HCT116 (cell line): Measurements from ENCODE around the gene KLHDC7A. TPM values are rescaled to one million over a fixed set of nuclear protein-coding genes. Genes with fewer than 3 reads are reported as not detected.

Experiments used
- ATAC-seq: fragments of 200-7000 bp; cut with Tn5 transposase; 2 replicates; pipeline ENCODE4 v1.9.1; 2020; ENCODE audit warnings: mild to moderate bottlenecking, moderate library complexity
- BruUV-seq: library from RNA; stranded (reverse); fragments of 400-500 nt; replicated peaks from 2 replicates; lab custom pipeline; 2021; lab: Mats Ljungman, UMichigan
- CTCF ChIA-PET: fragments of 300-600 bp; sonication (Branson Sonifier 250); formaldehyde crosslinking; loops from one replicate; lab custom pipeline; 2021; ENCODE audit warnings: antibody characterized with exemption; lab: Charles Lee
- POLR2A ChIA-PET: fragments of 300-600, 350-600 bp; sonication (Branson Sonifier 250); formaldehyde crosslinking; loops from one replicate; lab custom pipeline; 2021; ENCODE audit warnings: antibody characterized with exemption; lab: Charles Lee
- RAD21 ChIA-PET, 2 experiments: fragments of 300-600 bp; sonication (Branson Sonifier 250); formaldehyde crosslinking; loops; one replicate each; lab custom pipeline; 2023; ENCODE audit warnings: low total read pairs in 2 of 2; ENCODE audit not compliant: uncharacterized antibody in 2 of 2, unreplicated experiment in 2 of 2, low non-redundant PET in 1 of 2; lab: Charles Lee
- DNase-seq: peaks from one replicate; pipeline ENCODE4 v3.0.0-alpha.2; 2010; ENCODE audit warnings: low read depth, low spot score
- H2AFZ ChIP-seq: fragments of 200-600 bp; shearing (Covaris generic), sonication (generic); 2 replicates; pipeline ENCODE4 v1.6.1; 2017; ENCODE audit warnings: low read depth, mixed run types, mixed read lengths, antibody characterized with exemption, low read length; ENCODE audit not compliant: poor library complexity, severe bottlenecking
- H3K27ac ChIP-seq: 2 replicates; pipeline ENCODE4 v1.5.1; 2012; ENCODE audit warnings: low read depth, low read length
- H3K27me3 ChIP-seq: fragments of 200-600 bp; sonication (generic); 2 replicates; pipeline ENCODE4 v1.6.1; 2016; ENCODE audit warnings: mixed run types, low read length, mixed read lengths; ENCODE audit not compliant: insufficient read depth
- H3K36me3 ChIP-seq, 2 experiments: fragments of 200-500 bp in 1 of 2; fragments of 200-600 bp in 1 of 2; sonication (Bioruptor generic) in 1 of 2; sonication (generic) in 1 of 2; 2 replicates each; pipeline versions ENCODE4 v1.5.1 to v1.6.1; 2014 to 2016; ENCODE audit warnings: low read length in 2 of 2, inconsistent platforms in 1 of 2, mixed read lengths in 1 of 2, mixed run types in 1 of 2; ENCODE audit not compliant: insufficient read depth in 2 of 2, control insufficient read depth in 1 of 2
- H3K4me1 ChIP-seq, 2 experiments: fragments of 200-600 bp in 1 of 2; sonication (generic) in 1 of 2; 2 replicates each; pipeline versions ENCODE4 v1.5.1 to v1.6.1; 2012 to 2017; ENCODE audit warnings: low read length in 2 of 2, inconsistent platforms in 1 of 2, mild to moderate bottlenecking in 1 of 2, mixed read lengths in 1 of 2, mixed run types in 1 of 2, moderate library complexity in 1 of 2; ENCODE audit not compliant: insufficient read depth in 2 of 2, control insufficient read depth in 1 of 2
- H3K4me2 ChIP-seq: fragments of 200-600 bp; sonication (generic); 2 replicates; pipeline ENCODE4 v1.6.1; 2017; ENCODE audit warnings: mixed run types, low read length, mixed read lengths
- H3K4me3 ChIP-seq, 2 experiments: fragments of 200-600 bp in 1 of 2; sonication (generic) in 1 of 2; replicated peaks in 1 of 2; 2 replicates each; pipeline ENCODE4 v1.5.1; 2011 to 2016; ENCODE audit warnings: low read length in 2 of 2, control low read depth in 1 of 2, low read depth in 1 of 2, mild to moderate bottlenecking in 1 of 2, mixed read lengths in 1 of 2, mixed run types in 1 of 2
- H3K79me2 ChIP-seq: fragments of 200-600 bp; sonication (generic); 2 replicates; pipeline ENCODE4 v1.6.1; 2017; ENCODE audit warnings: mild to moderate bottlenecking, mixed run types, low read length, moderate library complexity, mixed read lengths; ENCODE audit not compliant: insufficient read depth
- H3K9ac ChIP-seq: fragments of 200-600 bp; sonication (generic); 2 replicates; pipeline ENCODE4 v1.6.1; 2016; ENCODE audit warnings: low read length, mixed read lengths
- H3K9me2 ChIP-seq: fragments of 200-600 bp; sonication (generic), shearing (Covaris generic); 2 replicates; pipeline ENCODE4 v1.6.1; 2017; ENCODE audit warnings: mixed run types, mild to moderate bottlenecking, moderate library complexity; ENCODE audit not compliant: insufficient read depth
- H3K9me3 ChIP-seq, 2 experiments: fragments of 200-500 bp in 1 of 2; fragments of 200-600 bp in 1 of 2; sonication (Bioruptor generic) in 1 of 2; sonication (generic) in 1 of 2; 2 replicates each; pipeline ENCODE4 v1.6.1; 2014 to 2017; ENCODE audit warnings: low read length in 2 of 2, mixed read lengths in 2 of 2, inconsistent platforms in 1 of 2, low read depth in 1 of 2, mild to moderate bottlenecking in 1 of 2, mixed run types in 1 of 2, moderate library complexity in 1 of 2; ENCODE audit not compliant: control insufficient read depth in 1 of 2, insufficient read depth in 1 of 2
- H4K20me1 ChIP-seq: fragments of 200-600 bp; sonication (generic), shearing (Covaris generic); 2 replicates; pipeline ENCODE4 v1.6.1; 2017; ENCODE audit warnings: mixed run types, mild to moderate bottlenecking, moderate library complexity; ENCODE audit not compliant: insufficient read depth
- ATF3 ChIP-seq: IDR thresholded peaks from 2 replicates; pipeline ENCODE4 v1.6.1; 2012
- CTCF ChIP-seq, 3 experiments: fragments of 200-600 bp in 1 of 3; sonication (generic) in 1 of 3; IDR thresholded peaks in 2 of 3; conservative IDR thresholded peaks in 1 of 3; 2 replicates each; pipeline ENCODE4 v1.5.1; 2012 to 2017; ENCODE audit warnings: low read depth in 2 of 3, low read length in 2 of 3, antibody characterized with exemption in 1 of 3, borderline replicate concordance in 1 of 3, control low read depth in 1 of 3, mild to moderate bottlenecking in 1 of 3, mixed read lengths in 1 of 3, mixed run types in 1 of 3, moderate library complexity in 1 of 3; ENCODE audit not compliant: insufficient read depth in 1 of 3
- EGR1 ChIP-seq: IDR thresholded peaks from 2 replicates; pipeline ENCODE4 v1.6.1; 2012; ENCODE audit warnings: low read depth
- EZH2 ChIP-seq: fragments of 200-600 bp; sonication (generic); IDR thresholded peaks from 2 replicates; pipeline ENCODE4 v1.6.1; 2017; ENCODE audit warnings: antibody characterized with exemption, mixed run types
- EZH2phosphoT487 ChIP-seq: fragments of 200-600 bp; IDR thresholded peaks from 2 replicates; pipeline ENCODE4 v1.6.1; 2018; ENCODE audit warnings: antibody characterized with exemption, borderline replicate concordance
- FOSL1 ChIP-seq: IDR thresholded peaks from 2 replicates; pipeline ENCODE4 v1.6.1; 2012; ENCODE audit warnings: low read depth
- JUND ChIP-seq: IDR thresholded peaks from 2 replicates; pipeline ENCODE4 v1.6.1; 2012
- MAX ChIP-seq: IDR thresholded peaks from 2 replicates; pipeline ENCODE4 v1.6.1; 2012
- POLR2A ChIP-seq: IDR thresholded peaks from 2 replicates; pipeline ENCODE4 v1.7.0; 2011; ENCODE audit warnings: borderline replicate concordance; ENCODE audit not compliant: insufficient read depth, insufficient read length; ENCODE audit errors: extremely low read depth
- POLR2AphosphoS5 ChIP-seq: IDR thresholded peaks from 2 replicates; pipeline ENCODE4 v1.6.1; 2011; ENCODE audit warnings: mild to moderate bottlenecking, low read depth, low read length, moderate library complexity
- RAD21 ChIP-seq: IDR thresholded peaks from 2 replicates; pipeline ENCODE4 v1.6.1; 2012; ENCODE audit warnings: low read depth, mild to moderate bottlenecking
- REST ChIP-seq: IDR thresholded peaks from 2 replicates; pipeline ENCODE4 v1.6.1; 2012; ENCODE audit warnings: low read depth
- SIN3A ChIP-seq: IDR thresholded peaks from 2 replicates; pipeline ENCODE4 v1.6.1; 2012; ENCODE audit warnings: low read depth
- SP1 ChIP-seq: IDR thresholded peaks from 2 replicates; pipeline ENCODE4 v1.6.1; 2012; ENCODE audit warnings: low read depth
- TCF7L2 ChIP-seq: IDR thresholded peaks from 2 replicates; pipeline ENCODE4 v1.7.0; 2011; ENCODE audit warnings: borderline replicate concordance, inconsistent platforms; ENCODE audit not compliant: insufficient read depth, insufficient read length; ENCODE audit errors: extremely low read depth
- YY1 ChIP-seq: IDR thresholded peaks from 2 replicates; pipeline ENCODE4 v1.6.1; 2011; ENCODE audit warnings: low read length, low read depth, moderate library complexity, mild to moderate bottlenecking; ENCODE audit not compliant: insufficient replicate concordance; ENCODE audit errors: extremely low read depth
- ZNF274 ChIP-seq: fragments of 200-500 bp; sonication (Bioruptor generic); IDR thresholded peaks from 2 replicates; pipeline ENCODE4 v1.6.1; 2014; ENCODE audit warnings: mild to moderate bottlenecking, low read depth, low read length, inconsistent platforms
- intact Hi-C: fragments of 100-400 bp; cut with micrococcal nuclease; formaldehyde crosslinking; loops from 2 replicates; pipeline ENCODE4 v1.10.0; 2022
- total RNA-seq: library from RNA; stranded (reverse); gene quantifications from one replicate; pipeline ENCODE4 v1.2.1, GENCODE V29; 2021; ENCODE audit not compliant: unreplicated experiment

The KLHDC7A gene
- total RNA-seq, 1 experiment from 2014 or later = 0.30 TPM

- no peak for TF ChIP-seq YY1
Observed at GRCh38 chr1:18463984-18464664, 16.6 kb upstream of the KLHDC7A start (continued).

GRCh38 chr1:18464665-18465050, 16.1 kb upstream of the KLHDC7A start:
- no peaks in the 10 kb centered on the region for H3K9me3 ChIP-seq
- no peaks in the 10 kb centered on the region for H3K79me2 ChIP-seq
- no peak overlapping the region for H3K4me3 ChIP-seq
- TF ChIP-seq RAD21 (no peak), TCF7L2 (no peak), JUND (no peak), SP1 (no peak), POLR2A (no peak), EZH2 (no peak), REST (no peak), SIN3A (no peak), ATF3 (no peak), ZNF274 (no peak), EZH2phosphoT487 (no peak), POLR2AphosphoS5 (no peak), CTCF (IDR thresholded peaks at IDR 0.05 in 2 of 3, conservative IDR thresholded peaks at IDR 0.05 in 1 of 3; ENCODE audit: borderline replicate concordance in 1 of 3, insufficient read depth in 1 of 3, low read depth in 2 of 3, low read length in 2 of 3) (no peak), EGR1 (no peak), FOSL1 (no peak), MAX (no peak)
- ChIA-PET RAD21 (no interaction called here), CTCF (no interaction called here), POLR2A (no interaction called here)
- intact Hi-C loops = no loop called here
- no peak overlapping the region for H2AFZ ChIP-seq
- H4K20me1 ChIP-seq = no peaks in the 10 kb centered on the region
- no peaks in the 10 kb centered on the region for H3K4me1 ChIP-seq
- BruUV-seq = no TSS peak
- ATAC-seq (no peak), DNase-seq (no peak)
- no peak overlapping the region for H3K4me2 ChIP-seq
- peaks cover 20% of the 10 kb centered on the region; the same call in 1 of the 2 replicates for H3K27me3 ChIP-seq
- no peaks in the 10 kb centered on the region for H3K9me2 ChIP-seq
- no peak overlapping the region for H3K27ac ChIP-seq
- H3K36me3 ChIP-seq = no peaks in the 10 kb centered on the region
- H3K9ac ChIP-seq = no peak overlapping the region
